IMR-90 (cell line): ENCODE measurements around the gene SMIM24. TPM values are rescaled to one million over a fixed set of nuclear protein-coding genes. Genes with fewer than 3 reads are reported as not detected.

Experiments
- ATAC-seq: fragments of 200-7000 bp; cut with Tn5 transposase; 2 replicates; pipeline ENCODE4 v1.9.1; 2020; ENCODE audit warnings: low read depth, mild to moderate bottlenecking, moderate library complexity
- BruUV-seq: library from RNA; stranded (reverse); fragments of 400-500 nt; replicated peaks from 2 replicates; lab custom pipeline; 2021; lab: Mats Ljungman, UMichigan
- CTCF ChIA-PET: fragments of 300-600 bp; formaldehyde crosslinking; extraction: SDS; loops from one replicate; lab custom pipeline; 2021; ENCODE audit warnings: antibody characterized with exemption; lab: Yijun Ruan, JAX
- POLR2A ChIA-PET: fragments of 300-600 bp; sonication (Branson Sonifier 250); formaldehyde crosslinking; loops from one replicate; lab custom pipeline; 2022; ENCODE audit warnings: antibody characterized with exemption; ENCODE audit not compliant: unreplicated experiment; lab: Charles Lee
- DNase-seq: peaks from one replicate; pipeline ENCODE4 v3.0.0; 2013
- H2AFZ ChIP-seq: replicated peaks from 2 replicates; pipeline ENCODE3; 2013; ENCODE audit warnings: low read length, mild to moderate bottlenecking; ENCODE audit not compliant: poor library complexity
- H2AK5ac ChIP-seq: 2 replicates; pipeline ENCODE4 v1.6.1; 2013; ENCODE audit warnings: low read depth, low read length, inconsistent platforms
- H2AK9ac ChIP-seq: replicated peaks from 2 replicates; pipeline ENCODE3; 2013; ENCODE audit warnings: mild to moderate bottlenecking, low read depth, low read length, moderate library complexity; ENCODE audit not compliant: poor library complexity
- H2BK120ac ChIP-seq: 2 replicates; pipeline ENCODE4 v1.6.1; 2013; ENCODE audit warnings: low read depth, low read length, inconsistent platforms
- H2BK15ac ChIP-seq: 3 replicates; pipeline ENCODE4 v1.6.1; 2013; ENCODE audit warnings: low read depth, low read length, inconsistent platforms
- H2BK20ac ChIP-seq: 2 replicates; pipeline ENCODE4 v1.6.1; 2013; ENCODE audit warnings: low read depth, mild to moderate bottlenecking, inconsistent platforms, low read length, moderate library complexity
- H2BK5ac ChIP-seq: 2 replicates; pipeline ENCODE4 v1.6.1; 2013; ENCODE audit warnings: mild to moderate bottlenecking, low read depth, low read length, inconsistent platforms; ENCODE audit not compliant: poor library complexity, severe bottlenecking
- H3K14ac ChIP-seq: replicated peaks from 2 replicates; pipeline ENCODE4 v1.6.1; 2013; ENCODE audit warnings: low read depth, low read length, inconsistent platforms
- H3K18ac ChIP-seq: 2 replicates; pipeline ENCODE4 v1.6.1; 2013; ENCODE audit warnings: low read depth, low read length, control low read depth
- H3K23ac ChIP-seq: 2 replicates; pipeline ENCODE4 v1.6.1; 2013; ENCODE audit warnings: low read depth, low read length, inconsistent platforms
- H3K27ac ChIP-seq: 2 replicates; pipeline ENCODE4 v1.5.1; 2013; ENCODE audit warnings: mild to moderate bottlenecking, control low read depth, low read length; ENCODE audit not compliant: insufficient read depth
- H3K27me3 ChIP-seq: 2 replicates; pipeline ENCODE4 v1.6.1; 2013; ENCODE audit warnings: low read length; ENCODE audit not compliant: control insufficient read depth, insufficient read depth
- H3K36me3 ChIP-seq: 2 replicates; pipeline ENCODE4 v1.6.1; 2013; ENCODE audit warnings: low read length, mixed read lengths; ENCODE audit not compliant: control insufficient read depth, insufficient read depth
- H3K4ac ChIP-seq: 2 replicates; pipeline ENCODE4 v1.6.1; 2013; ENCODE audit warnings: low read depth, low read length, inconsistent platforms
- H3K4me1 ChIP-seq: 2 replicates; pipeline ENCODE4 v1.6.1; 2013; ENCODE audit warnings: low read length, mixed read lengths; ENCODE audit not compliant: control insufficient read depth, insufficient read depth
- H3K4me2 ChIP-seq: 2 replicates; pipeline ENCODE4 v1.6.1; 2013; ENCODE audit warnings: low read depth, mild to moderate bottlenecking, control low read depth, low read length, moderate library complexity
- H3K4me3 ChIP-seq: 2 replicates; pipeline ENCODE4 v1.5.1; 2013; ENCODE audit warnings: low read depth, mild to moderate bottlenecking, control low read depth, low read length, moderate library complexity; ENCODE audit not compliant: insufficient read depth
- H3K56ac ChIP-seq: 2 replicates; pipeline ENCODE4 v1.6.1; 2013; ENCODE audit warnings: low read length, inconsistent platforms; ENCODE audit not compliant: insufficient read depth; ENCODE audit errors: extremely low read depth
- H3K79me1 ChIP-seq, 2 experiments: 2 replicates each; pipeline ENCODE4 v1.6.1; 2013; ENCODE audit warnings: low read length in 2 of 2, inconsistent platforms in 1 of 2, low read depth in 1 of 2
- H3K9ac ChIP-seq: 2 replicates; pipeline ENCODE4 v1.6.1; 2013; ENCODE audit warnings: low read depth, low read length, control low read depth
- H3K9me1 ChIP-seq: 2 replicates; pipeline ENCODE4 v1.6.1; 2013; ENCODE audit warnings: low read length, inconsistent platforms; ENCODE audit not compliant: insufficient read depth
- H3K9me3 ChIP-seq: 2 replicates; pipeline ENCODE4 v1.6.1; 2013; ENCODE audit warnings: low read length; ENCODE audit not compliant: control insufficient read depth, insufficient read depth
- H4K20me1 ChIP-seq: 2 replicates; pipeline ENCODE4 v1.6.1; 2013; ENCODE audit warnings: low read length, inconsistent platforms; ENCODE audit not compliant: insufficient read depth
- H4K5ac ChIP-seq: 2 replicates; pipeline ENCODE4 v1.6.1; 2013; ENCODE audit warnings: mild to moderate bottlenecking, low read depth, low read length, control low read depth
- H4K8ac ChIP-seq, 2 experiments: 2 replicates each; pipeline ENCODE4 v1.6.1; 2013; ENCODE audit warnings: low read depth in 2 of 2, low read length in 2 of 2, control low read depth in 1 of 2, inconsistent platforms in 1 of 2
- H4K91ac ChIP-seq: 2 replicates; pipeline ENCODE4 v1.6.1; 2013; ENCODE audit warnings: low read depth, low read length, inconsistent platforms; ENCODE audit not compliant: insufficient read depth
- BHLHE40 ChIP-seq: fragments of 150-350 bp; IDR thresholded peaks from 2 replicates; pipeline ENCODE4 v1.6.1; 2016; ENCODE audit warnings: mild to moderate bottlenecking, low read depth, low read length
- CEBPB ChIP-seq: IDR thresholded peaks from 2 replicates; pipeline ENCODE4 v1.6.1; 2012; ENCODE audit warnings: low read depth, low read length, improper control_type of control experiment
- FOS ChIP-seq: fragments of 150-350 bp; IDR thresholded peaks from 2 replicates; pipeline ENCODE4 v1.6.1; 2016; ENCODE audit warnings: low read depth, low read length
- MAFK ChIP-seq: IDR thresholded peaks from 2 replicates; pipeline ENCODE4 v1.6.1; 2012; ENCODE audit warnings: low read depth, low read length, improper control_type of control experiment
- MAZ ChIP-seq: IDR thresholded peaks from 2 replicates; pipeline ENCODE4 v1.6.1; 2012; ENCODE audit warnings: low read depth, mild to moderate bottlenecking, low read length, improper control_type of control experiment, moderate library complexity, borderline replicate concordance
- NFE2L2 ChIP-seq: fragments of 150-350 bp; IDR thresholded peaks from 2 replicates; pipeline ENCODE4 v1.6.1; 2016; ENCODE audit warnings: low read depth, mild to moderate bottlenecking, low read length
- RAD21 ChIP-seq: IDR thresholded peaks from 2 replicates; pipeline ENCODE4 v1.6.1; 2012; ENCODE audit warnings: low read length, improper control_type of control experiment
- RCOR1 ChIP-seq: IDR thresholded peaks from 2 replicates; pipeline ENCODE4 v1.6.1; 2012; ENCODE audit warnings: mild to moderate bottlenecking, low read length, improper control_type of control experiment; ENCODE audit not compliant: insufficient replicate concordance
- USF2 ChIP-seq: fragments of 150-350 bp; IDR thresholded peaks from 2 replicates; pipeline ENCODE4 v1.6.1; 2017; ENCODE audit warnings: mild to moderate bottlenecking, antibody characterized with exemption, low read length, low read depth
- WGBS, 2 experiments: methylation state at CpG; one replicate each; pipeline versions ENCODE4 v1.1.5 to v1.1.7; 2013; ENCODE audit warnings: missing lambda C conversion rate in 2 of 2; ENCODE audit not compliant: insufficient read length in 1 of 2; ENCODE audit errors: extremely low coverage in 2 of 2; 5-methylcytosine and 5-hydroxymethylcytosine counted together
- dilution Hi-C: fragments of 300-500 bp; cut with HindIII; formaldehyde crosslinking; loops from one replicate; pipeline ENCODE4 v1.14.3; 2018; ENCODE audit warnings: low sequenced_read_pairs; ENCODE audit not compliant: unreplicated experiment
- in situ Hi-C: fragments of 300-500 bp; cut with MboI; formaldehyde crosslinking; loops from 3 replicates; pipeline ENCODE4 v1.14.3; 2019; ENCODE audit warnings: low sequenced_read_pairs, inconsistent platforms, mixed read lengths
- intact Hi-C: fragments of 100-400 bp; cut with micrococcal nuclease; formaldehyde crosslinking; loops from 2 replicates; pipeline ENCODE4 v1.10.0; 2022
- polyA plus RNA-seq, 3 experiments: library from polyadenylated mRNA; depleted of rRNA; stranded (reverse); fragments of >200 nt; gene quantifications; 2 replicates each; pipeline ENCODE4 v1.2.3, GENCODE V29; 2012; ENCODE audit warnings: low replicate concordance in 1 of 3
- total RNA-seq: library from RNA; depleted of rRNA; stranded (reverse); fragments of >200 nt; gene quantifications from 2 replicates; pipeline ENCODE4 v1.2.3, GENCODE V29; 2012
- TF ChIP-seq, protein P1 (sequence below): fragments of 150-350 bp; IDR thresholded peaks from 2 replicates; pipeline ENCODE4 v1.6.1; 2016; ENCODE audit warnings: low read depth, mild to moderate bottlenecking, low read length, moderate library complexity, borderline replicate concordance

Gene SMIM24
- total and polyA plus RNA-seq, 2 of the 4 experiments (the other 2 are of a cell fraction) = not detected

GRCh38 chr19:3526507-3527237 lies 46.3 kb upstream of the SMIM24 start:
- no peak overlapping the region for H3K23ac ChIP-seq
- no peak overlapping the region for H2BK15ac ChIP-seq
- peaks cover 10% of the 10 kb centered on the region; the same call in 1 of the 2 replicates for H3K9me1 ChIP-seq
- intact Hi-C loops (no loop called here), dilution Hi-C loops (no loop called here), in situ Hi-C loops (no loop called here)
- no peak overlapping the region for H3K4me2 ChIP-seq
- CTCF ChIA-PET = no interaction called here
- peaks cover 40% of the 10 kb centered on the region for H4K20me1 ChIP-seq
- no peak overlapping the region for H2AFZ ChIP-seq
- H3K18ac ChIP-seq = no peak overlapping the region
- 97% methylated on average over 13 of the region's 28 CpGs; no CpG with 5 or more reads in 1 of the 2 experiments for WGBS, 2 experiments
- H3K9ac ChIP-seq = no peak overlapping the region
- peaks cover 60% of the 10 kb centered on the region for H3K36me3 ChIP-seq
- no peak overlapping the region for H2AK9ac ChIP-seq
- H2BK5ac ChIP-seq = no peak overlapping the region
- H3K56ac ChIP-seq = no peak overlapping the region
- no peak overlapping the region for H4K91ac ChIP-seq
- H3K4me1 ChIP-seq = no peaks in the 10 kb centered on the region
- no peak for TF ChIP-seq CEBPB
- TF ChIP-seq RAD21 = no peak
- TF ChIP-seq, protein P1, sequence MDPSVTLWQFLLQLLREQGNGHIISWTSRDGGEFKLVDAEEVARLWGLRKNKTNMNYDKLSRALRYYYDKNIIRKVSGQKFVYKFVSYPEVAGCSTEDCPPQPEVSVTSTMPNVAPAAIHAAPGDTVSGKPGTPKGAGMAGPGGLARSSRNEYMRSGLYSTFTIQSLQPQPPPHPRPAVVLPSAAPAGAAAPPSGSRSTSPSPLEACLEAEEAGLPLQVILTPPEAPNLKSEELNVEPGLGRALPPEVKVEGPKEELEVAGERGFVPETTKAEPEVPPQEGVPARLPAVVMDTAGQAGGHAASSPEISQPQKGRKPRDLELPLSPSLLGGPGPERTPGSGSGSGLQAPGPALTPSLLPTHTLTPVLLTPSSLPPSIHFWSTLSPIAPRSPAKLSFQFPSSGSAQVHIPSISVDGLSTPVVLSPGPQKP = no peak
- TF ChIP-seq MAZ = no peak
- no peak for TF ChIP-seq NFE2L2
- no peak for TF ChIP-seq RCOR1
- TF ChIP-seq FOS = no peak
- TF ChIP-seq BHLHE40 = no peak
- TF ChIP-seq MAFK = no peak
- TF ChIP-seq USF2 = no peak
- H3K9me3 ChIP-seq = no peaks in the 10 kb centered on the region
- DNase-seq (no peak), ATAC-seq (no peak)
- H4K8ac ChIP-seq = no peak overlapping the region
- no peak overlapping the region for H3K14ac ChIP-seq
- H4K5ac ChIP-seq = no peak overlapping the region
- no peak overlapping the region for H3K4me3 ChIP-seq
- POLR2A ChIA-PET = no interaction called here
- no TSS peak for BruUV-seq
- H2BK20ac ChIP-seq = no peak overlapping the region
- no peak overlapping the region for H3K4ac ChIP-seq
- H2BK120ac ChIP-seq = no peak overlapping the region
- no peaks in the 10 kb centered on the region for H3K27me3 ChIP-seq
- H2AK5ac ChIP-seq = no peak overlapping the region
- H3K79me1 ChIP-seq = peaks cover 20 to 50% of the 10 kb centered on the region in 2 experiments
- no peak overlapping the region for H3K27ac ChIP-seq
